Activated B cell treated with CpG ODN at 0.5 μM for 24 hours (primary cell): ENCODE data around the gene OSBPL1A. TPM values are rescaled to one million over a fixed set of nuclear protein-coding genes. Genes with fewer than 3 reads are reported as not detected.

Source experiments
- ATAC-seq: fragments of 200-7000 bp; cut with Tn5 transposase; one replicate; pipeline ENCODE4 v1.10.0; 2021; ENCODE audit warnings: low read depth, mild to moderate bottlenecking, moderate library complexity
- CTCF ChIA-PET: fragments of 350-600 bp; sonication (Branson Sonifier 250); formaldehyde crosslinking; loops from one replicate; lab custom pipeline; 2021; ENCODE audit warnings: antibody characterized with exemption; lab: Charles Lee
- POLR2A ChIA-PET: fragments of 350-600 bp; sonication (Branson Sonifier 250); formaldehyde crosslinking; loops from one replicate; lab custom pipeline; 2021; ENCODE audit warnings: antibody characterized with exemption; lab: Charles Lee
- DNase-seq: peaks from one replicate; pipeline ENCODE4 v3.0.0; 2022
- H3K27ac Mint-ChIP-seq: one replicate; pipeline ENCODE4 v1.8.0; 2020; ENCODE audit warnings: mixed read lengths
- H3K27me3 Mint-ChIP-seq: one replicate; pipeline ENCODE4 v1.8.0; 2021; ENCODE audit warnings: mixed read lengths
- H3K36me3 Mint-ChIP-seq: one replicate; pipeline ENCODE4 v1.8.0; 2021; ENCODE audit warnings: low read depth, mixed read lengths
- H3K4me1 Mint-ChIP-seq: one replicate; pipeline ENCODE4 v1.8.0; 2021; ENCODE audit warnings: mixed read lengths
- H3K4me3 Mint-ChIP-seq: one replicate; pipeline ENCODE4 v1.8.0; 2020; ENCODE audit warnings: mild to moderate bottlenecking, mixed read lengths
- H3K9me3 Mint-ChIP-seq: one replicate; pipeline ENCODE4 v1.8.0; 2020; ENCODE audit warnings: mixed read lengths
- CTCF ChIP-seq: fragments of 200-600 bp; IDR thresholded peaks from one replicate; pipeline ENCODE4 v1.8.0; 2022; ENCODE audit warnings: antibody characterized with exemption, mild to moderate bottlenecking
- intact Hi-C: fragments of 100-400 bp; cut with micrococcal nuclease; formaldehyde crosslinking; loops from one replicate; pipeline ENCODE4 v1.15.1; 2024
- total RNA-seq: library from RNA; stranded (reverse); gene quantifications from 2 replicates; pipeline ENCODE4 v1.2.3, GENCODE V29; 2022

Gene OSBPL1A
- total RNA-seq, 1 donor from 2014 or later = 0.80 TPM

GRCh38 chr18:24262087-24262486 lies 135.5 kb downstream of the OSBPL1A start:
- peaks cover 5% of the 10 kb centered on the region for H3K9me3 Mint-ChIP-seq
- ChIA-PET CTCF (interaction anchor here (0.9 kb wide), 1 partner anchor 85 kb away, joined by 5 read pairs; no protein-coding TSS in a partner anchor), POLR2A (no interaction called here)
- DNase-seq = no peak
- H3K4me3 Mint-ChIP-seq = no peak overlapping the region
- no peak for TF ChIP-seq CTCF
- H3K27me3 Mint-ChIP-seq = peaks cover 4% of the 10 kb centered on the region
- intact Hi-C loops = no loop called here
- H3K36me3 Mint-ChIP-seq = no peaks in the 10 kb centered on the region
- H3K4me1 Mint-ChIP-seq = no peaks in the 10 kb centered on the region
- H3K27ac Mint-ChIP-seq = no peak overlapping the region
- no peak for ATAC-seq

- Mint-ChIP-seq H3K4me3 (no peak overlapping the region), H3K36me3 (no peaks in the 10 kb centered on the region), H3K27me3 (no peaks in the 10 kb centered on the region), H3K4me1 (no peaks in the 10 kb centered on the region), H3K9me3 (no peaks in the 10 kb centered on the region), H3K27ac (no peak overlapping the region)
- ChIA-PET CTCF (no interaction called here), POLR2A (no interaction called here)
- no peak for TF ChIP-seq CTCF
- intact Hi-C loops = no loop called here
- ATAC-seq (no peak), DNase-seq (no peak)
These were observed 137.6 kb downstream of the OSBPL1A start for GRCh38 chr18:24259869-24260641.

GRCh38 chr18:24254071-24254470 lies 143.6 kb downstream of the OSBPL1A start:
- POLR2A ChIA-PET = no interaction called here

GRCh38 chr18:24249716-24250115 lies 147.9 kb downstream of the OSBPL1A start:
- no peak for ATAC-seq
- H3K27me3 Mint-ChIP-seq = peaks cover 7% of the 10 kb centered on the region
- intact Hi-C loops = no loop called here

More at GRCh38 chr18:24254071-24254470, 143.6 kb downstream of the OSBPL1A start:
- Mint-ChIP-seq H3K9me3 (no peaks in the 10 kb centered on the region), H3K27ac (no peak overlapping the region), H3K36me3 (no peaks in the 10 kb centered on the region), H3K4me3 (no peak overlapping the region), H3K27me3 (peaks cover 5% of the 10 kb centered on the region), H3K4me1 (no peaks in the 10 kb centered on the region)
- no peak for ATAC-seq
- no peak for DNase-seq
- CTCF ChIA-PET = no interaction called here
- TF ChIP-seq CTCF = no peak
- intact Hi-C loops = no loop called here

More at GRCh38 chr18:24249716-24250115, 147.9 kb downstream of the OSBPL1A start:
- H3K27ac Mint-ChIP-seq = no peak overlapping the region
- no peaks in the 10 kb centered on the region for H3K36me3 Mint-ChIP-seq
- POLR2A ChIA-PET = no interaction called here
- TF ChIP-seq CTCF = no peak
- no peak overlapping the region for H3K4me3 Mint-ChIP-seq
- DNase-seq = no peak
- H3K4me1 Mint-ChIP-seq = no peaks in the 10 kb centered on the region
- CTCF ChIA-PET = no interaction called here
- H3K9me3 Mint-ChIP-seq = no peaks in the 10 kb centered on the region
